NCI-H345 (cell line): ENCODE data around the gene PCP4L1.

Source experiments
- DNase-seq: peaks from one replicate; lab custom pipeline; 2025; lab: John Stamatoyannopoulos, UW

Gene PCP4L1

GRCh38 chr1:161266836-161267235 is 8.3 kb downstream of the PCP4L1 start:
- DNase-seq: no peak

- DNase-seq: no peak
These were observed 8.8 kb downstream of the PCP4L1 start for GRCh38 chr1:161267321-161267720.

- DNase-seq: no peak
These were observed 14.9 kb downstream of the PCP4L1 start for GRCh38 chr1:161273402-161273801.

DNA sequence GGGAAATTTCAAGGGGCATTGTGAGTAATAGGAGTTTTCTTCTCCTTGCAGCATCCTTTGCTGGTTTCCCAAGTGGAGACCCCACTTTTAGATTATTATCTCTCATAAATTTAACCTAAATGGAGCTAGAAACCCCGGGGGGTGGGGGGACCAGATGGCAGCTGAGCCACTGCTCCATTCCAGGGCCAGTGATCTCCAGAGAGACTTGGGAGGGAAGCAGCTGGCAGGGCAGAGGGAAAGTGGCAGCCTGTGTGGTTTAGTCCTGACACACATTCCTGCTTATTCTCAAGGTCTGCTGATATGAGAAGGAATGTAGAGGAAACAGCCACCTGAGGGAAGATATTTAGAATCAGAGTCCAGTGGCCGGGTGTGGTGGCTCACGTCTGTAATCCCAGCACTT is 16.3 kb downstream of the PCP4L1 start:
- no peak for DNase-seq

DNA sequence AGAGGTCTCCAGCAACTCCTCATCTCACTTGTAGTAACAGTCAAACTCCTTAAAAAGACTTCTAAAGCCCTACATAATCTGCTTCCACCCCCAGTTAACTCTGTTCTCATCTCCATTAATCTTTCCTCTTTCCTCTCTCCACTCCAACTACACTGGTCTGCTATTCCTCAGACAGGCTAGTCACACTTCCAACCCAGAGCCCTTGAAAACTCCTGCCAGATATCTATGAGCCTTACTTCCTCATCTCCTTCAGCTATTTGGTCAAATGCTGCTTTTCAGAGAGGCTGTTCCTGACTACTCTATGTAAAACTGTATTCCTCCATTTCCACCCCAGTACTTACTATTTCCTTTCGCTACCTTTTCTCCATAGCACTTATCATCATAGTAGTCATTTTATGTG is 24.4 kb downstream of the PCP4L1 start:
- no peak for DNase-seq

DNA sequence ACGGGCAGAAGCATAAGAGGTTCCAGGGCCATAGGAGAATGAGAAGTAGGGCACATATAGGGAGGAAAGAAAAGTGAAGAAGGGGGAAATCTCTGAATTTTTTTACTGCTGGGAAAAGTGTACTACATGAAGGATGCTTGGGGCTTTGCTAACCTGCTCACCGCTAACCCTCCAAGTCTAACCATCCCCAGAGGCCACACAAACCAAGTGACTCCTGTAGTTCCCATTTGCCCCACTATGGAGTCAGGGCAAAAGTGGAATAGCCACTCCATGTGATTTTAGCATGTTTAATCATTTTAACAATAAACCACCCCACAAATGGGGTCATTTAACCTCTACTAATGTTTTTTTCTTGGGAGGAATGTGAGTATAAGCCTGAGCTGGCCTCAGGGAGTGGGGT is 26.6 kb downstream of the PCP4L1 start:
- DNase-seq: no peak

GRCh38 chr1:161285521-161285920 is 27.0 kb downstream of the PCP4L1 start:
- no peak for DNase-seq

DNA sequence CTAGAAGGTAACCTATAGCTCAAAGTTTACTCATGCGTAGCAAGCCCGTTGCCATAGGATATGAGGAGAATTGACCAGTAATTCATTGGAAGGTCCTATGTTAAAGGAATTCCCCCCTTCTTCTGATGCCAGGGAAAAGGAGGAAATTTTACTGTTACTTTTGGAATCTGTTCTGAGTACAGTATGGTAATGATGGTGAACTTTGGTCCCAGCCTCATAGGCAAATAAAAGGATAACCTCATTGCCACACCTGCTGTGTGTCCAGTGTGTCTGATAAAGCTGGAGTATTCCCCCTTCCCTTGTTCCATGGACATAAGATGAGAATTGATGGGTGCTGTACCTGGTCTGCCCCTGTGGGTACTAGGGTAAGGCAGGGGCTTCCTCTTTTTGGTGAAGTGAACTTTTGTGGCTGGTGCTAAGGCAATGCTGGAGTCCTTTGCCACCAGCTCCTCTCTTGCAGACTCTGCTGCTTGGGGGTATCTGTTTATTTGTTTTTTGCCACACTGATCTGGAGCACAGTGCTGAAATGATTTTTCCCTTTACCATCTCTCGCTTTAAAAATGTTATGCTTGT is 29.0 kb downstream of the PCP4L1 start:
- no peak for DNase-seq

- no peak for DNase-seq
These were observed 32.2 kb downstream of the PCP4L1 start for GRCh38 chr1:161290779-161291178.

DNA sequence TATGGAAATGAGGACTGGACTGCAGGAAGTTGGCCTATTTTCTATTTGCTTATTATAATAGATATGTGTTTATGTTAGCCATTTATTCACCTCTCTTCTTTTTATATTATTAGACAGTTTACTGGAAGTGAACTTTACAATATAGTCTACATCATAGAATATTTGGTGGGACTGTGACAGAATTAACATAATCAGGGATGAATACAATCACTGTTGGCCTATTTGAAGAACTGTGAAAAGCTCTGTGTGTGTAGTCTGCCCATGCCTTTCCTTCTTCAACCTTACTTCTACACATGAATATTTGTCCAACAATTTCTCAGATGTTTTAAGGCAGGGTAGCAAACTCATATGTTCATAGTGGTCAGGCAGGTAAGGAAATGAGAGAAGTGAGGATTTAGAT is 38.9 kb downstream of the PCP4L1 start:
- DNase-seq: no peak

GRCh38 chr1:161298116-161298515 is 39.6 kb downstream of the PCP4L1 start:
- no peak for DNase-seq

- DNase-seq: no peak
These were observed 40.8 kb downstream of the PCP4L1 start for GRCh38 chr1:161299347-161299746.

DNA sequence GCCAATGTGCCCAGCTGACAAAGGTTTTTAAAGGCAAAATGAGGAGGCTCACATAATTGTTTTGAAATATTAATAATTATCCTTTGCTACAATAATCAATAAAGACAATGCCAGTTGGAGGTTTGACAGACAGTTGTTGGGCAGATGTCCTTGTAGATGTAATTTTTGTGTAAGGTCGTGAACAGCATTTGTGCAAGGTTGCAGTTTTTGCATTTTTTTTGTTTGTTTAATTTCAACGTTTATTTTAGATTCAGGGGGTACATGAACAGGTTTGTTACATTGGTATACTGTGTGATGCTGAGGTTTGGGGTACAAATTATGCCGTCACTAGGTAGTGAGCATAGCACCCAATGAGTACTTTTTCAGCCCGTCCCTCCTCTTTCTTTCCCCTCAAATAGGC is 41.9 kb downstream of the PCP4L1 start:
- DNase-seq: no peak

DNA sequence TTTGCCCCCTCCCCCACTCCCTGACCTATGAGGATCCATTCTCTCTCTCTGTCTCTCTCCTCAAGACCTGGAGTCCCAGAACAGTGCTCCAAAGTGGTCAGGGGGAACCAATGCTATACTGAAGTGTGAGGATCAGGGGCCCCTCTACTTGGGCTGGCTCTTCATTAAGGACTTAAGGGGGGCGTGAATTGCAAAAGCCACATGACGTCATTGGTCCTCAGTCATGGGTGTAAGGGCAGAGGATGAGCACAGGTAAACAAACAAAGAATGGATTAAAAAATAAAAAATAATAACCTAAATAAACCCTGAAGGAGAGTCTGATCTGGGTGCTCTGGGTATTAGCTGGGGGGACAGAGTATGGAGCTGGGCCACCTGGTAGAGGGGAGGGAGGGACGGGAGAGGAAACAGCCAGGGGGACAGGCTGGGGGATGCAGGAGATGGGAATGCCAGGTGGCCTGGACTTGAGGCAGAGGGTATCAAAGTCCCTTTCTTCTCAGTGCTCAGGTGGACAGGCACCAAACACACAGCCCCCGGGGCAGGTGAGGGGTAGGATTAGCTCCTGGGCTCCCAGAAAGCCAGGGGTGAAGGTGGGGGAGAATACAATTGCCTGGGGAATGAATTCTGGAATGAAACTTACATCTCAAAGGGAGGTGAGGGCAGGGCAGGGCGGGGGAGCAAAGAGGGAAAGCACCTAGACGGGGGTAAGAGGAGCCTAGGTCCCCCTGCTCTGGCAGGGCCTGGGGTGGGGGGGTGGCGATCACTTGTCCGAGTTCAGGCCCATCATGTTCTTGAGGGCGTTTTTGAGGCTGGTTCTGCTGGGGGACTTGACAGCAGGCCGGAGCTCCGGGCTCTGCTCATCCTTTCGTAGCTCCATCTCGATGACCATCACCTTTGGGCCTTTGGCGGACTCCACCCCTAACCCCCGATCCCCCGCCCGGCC is 46.7 kb downstream of the PCP4L1 start:
- DNase-seq: no peak

GRCh38 chr1:161305867-161306519 is 47.4 kb downstream of the PCP4L1 start:
- peak; percentile 88 for DNase-seq

GRCh38 chr1:161307230-161307768 is 48.8 kb downstream of the PCP4L1 start:
- DNase-seq: no peak

GRCh38 chr1:161307892-161308638 is 49.5 kb downstream of the PCP4L1 start:
- DNase-seq: no peak

DNA sequence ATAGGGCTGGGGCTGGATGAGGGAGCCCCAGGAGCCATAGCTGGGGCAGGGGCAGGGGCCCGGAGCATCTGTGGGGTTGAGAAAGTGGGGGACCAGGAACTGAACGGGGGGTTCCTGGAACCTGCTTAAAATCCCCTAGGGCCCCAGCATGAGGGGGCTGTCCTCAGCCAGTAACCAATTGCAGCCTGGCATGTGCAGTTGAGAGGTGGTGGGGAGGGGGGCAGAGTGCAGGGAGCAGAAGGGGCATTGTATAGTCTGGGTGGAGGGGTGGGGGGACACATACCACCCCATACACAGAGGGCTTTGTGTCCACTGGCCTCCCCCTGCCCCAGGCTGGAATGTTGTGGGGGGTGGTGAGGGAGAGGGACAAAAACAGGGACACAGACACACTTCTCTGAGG is 51.3 kb downstream of the PCP4L1 start, which contains the start of gene MPZ:
Gene MPZ, minus strand, starts transcription at position 101 of the 400 bp plus-strand sequence. Its CDS starts 63 bp downstream, at position 38.
- DNase-seq: no peak

GRCh38 chr1:161311595-161312181 is 53.1 kb downstream of the PCP4L1 start:
- DNase-seq: no peak

GRCh38 chr1:161313554-161314200 is 55.1 kb downstream of the PCP4L1 start:
- DNase-seq: no peak
